IPS-20b (cell line): ENCODE data around the gene KDM2A.
A peak's percentile ranks its signal among the peaks of the same experiment; 100 is the strongest.

Experiments
- H3K27ac ChIP-seq: one replicate; pipeline ENCODE4 v1.5.1; 2013; ENCODE audit warnings: low read length
- H3K27me3 ChIP-seq: 2 replicates; pipeline ENCODE4 v1.6.1; 2013; ENCODE audit warnings: mild to moderate bottlenecking, low read length, inconsistent platforms; ENCODE audit not compliant: insufficient read depth
- H3K36me3 ChIP-seq: 2 replicates; pipeline ENCODE4 v1.6.1; 2013; ENCODE audit warnings: low read depth, mild to moderate bottlenecking, inconsistent platforms, low read length, moderate library complexity; ENCODE audit not compliant: insufficient read depth
- H3K4me1 ChIP-seq: 2 replicates; pipeline ENCODE4 v1.6.1; 2013; ENCODE audit warnings: mild to moderate bottlenecking, control low read depth, inconsistent platforms, low read length, moderate library complexity; ENCODE audit not compliant: insufficient read depth
- H3K4me3 ChIP-seq: 2 replicates; pipeline ENCODE4 v1.5.1; 2013; ENCODE audit warnings: mild to moderate bottlenecking, low read length, inconsistent platforms
- H3K9ac ChIP-seq: 2 replicates; pipeline ENCODE4 v1.6.1; 2013; ENCODE audit warnings: low read depth, mild to moderate bottlenecking, inconsistent platforms, low read length, moderate library complexity
- H3K9me3 ChIP-seq: 2 replicates; pipeline ENCODE4 v1.6.1; 2013; ENCODE audit warnings: mild to moderate bottlenecking, low read depth, low read length, inconsistent platforms; ENCODE audit not compliant: insufficient read depth

Gene KDM2A

GRCh38 chr11:67265633-67266448 is 146.8 kb downstream of the KDM2A start:
- Histone ChIP-seq H3K27ac (no peak overlapping the region), H3K27me3 (peaks cover 26% of the 10 kb centered on the region), H3K9me3 (no peaks in the 10 kb centered on the region), H3K9ac (no peak overlapping the region), H3K4me3 (peak overlapping the region; percentile 19; the same call in 1 of the 2 replicates), H3K4me1 (peaks cover 14% of the 10 kb centered on the region), H3K36me3 (peaks cover 15% of the 10 kb centered on the region; the same call in 1 of the 2 replicates)

DNA sequence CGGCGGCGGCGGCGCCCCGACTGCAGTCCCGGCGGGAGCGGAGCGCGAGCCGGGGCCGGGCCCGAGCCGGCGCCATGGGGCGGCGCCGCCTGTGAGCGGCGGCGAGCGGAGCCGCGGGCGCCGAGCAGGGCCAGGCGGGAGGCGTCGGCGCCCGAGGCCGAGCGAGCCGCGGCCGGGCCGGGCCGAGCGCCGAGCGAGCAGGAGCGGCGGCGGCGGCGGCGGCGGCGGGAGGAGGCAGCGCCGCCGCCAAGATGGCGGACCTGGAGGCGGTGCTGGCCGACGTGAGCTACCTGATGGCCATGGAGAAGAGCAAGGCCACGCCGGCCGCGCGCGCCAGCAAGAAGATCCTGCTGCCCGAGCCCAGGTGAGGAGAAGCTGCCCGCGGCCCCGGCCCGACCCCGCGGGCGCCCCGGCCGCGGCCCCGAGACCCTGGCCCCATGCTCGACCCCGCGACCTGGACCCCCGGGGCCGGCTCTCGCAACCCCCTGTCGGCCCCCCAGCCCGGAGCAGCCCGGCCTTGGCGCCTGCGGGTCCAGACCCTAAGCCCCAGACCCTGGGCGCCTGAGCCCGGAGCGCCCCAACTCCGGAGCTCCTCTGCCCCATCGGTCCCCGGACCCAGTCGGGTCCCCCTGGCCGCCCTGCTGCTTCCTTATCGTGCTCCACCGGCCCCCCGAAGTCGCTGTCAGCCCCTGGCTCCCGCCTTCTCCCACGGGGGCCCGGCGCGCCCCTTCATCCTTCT is 147.6 kb downstream of the KDM2A start, which contains the start of gene GRK2:
TSS of gene GRK2 (plus strand) at position 25 of the 739 bp plus-strand sequence. CDS start at position 252, 227 bp downstream.
- Histone ChIP-seq H3K9me3 (no peaks in the 10 kb centered on the region), H3K36me3 (peaks cover 19% of the 10 kb centered on the region; the same call in 1 of the 2 replicates), H3K9ac (peak within 1 kb of the TSS; percentile 76; the same call in 1 of the 2 replicates), H3K27ac (no peak within 1 kb of the TSS), H3K4me1 (peaks cover 22% of the 10 kb centered on the region), H3K27me3 (peaks cover 26% of the 10 kb centered on the region), H3K4me3 (peak within 1 kb of the TSS; percentile 74)

DNA sequence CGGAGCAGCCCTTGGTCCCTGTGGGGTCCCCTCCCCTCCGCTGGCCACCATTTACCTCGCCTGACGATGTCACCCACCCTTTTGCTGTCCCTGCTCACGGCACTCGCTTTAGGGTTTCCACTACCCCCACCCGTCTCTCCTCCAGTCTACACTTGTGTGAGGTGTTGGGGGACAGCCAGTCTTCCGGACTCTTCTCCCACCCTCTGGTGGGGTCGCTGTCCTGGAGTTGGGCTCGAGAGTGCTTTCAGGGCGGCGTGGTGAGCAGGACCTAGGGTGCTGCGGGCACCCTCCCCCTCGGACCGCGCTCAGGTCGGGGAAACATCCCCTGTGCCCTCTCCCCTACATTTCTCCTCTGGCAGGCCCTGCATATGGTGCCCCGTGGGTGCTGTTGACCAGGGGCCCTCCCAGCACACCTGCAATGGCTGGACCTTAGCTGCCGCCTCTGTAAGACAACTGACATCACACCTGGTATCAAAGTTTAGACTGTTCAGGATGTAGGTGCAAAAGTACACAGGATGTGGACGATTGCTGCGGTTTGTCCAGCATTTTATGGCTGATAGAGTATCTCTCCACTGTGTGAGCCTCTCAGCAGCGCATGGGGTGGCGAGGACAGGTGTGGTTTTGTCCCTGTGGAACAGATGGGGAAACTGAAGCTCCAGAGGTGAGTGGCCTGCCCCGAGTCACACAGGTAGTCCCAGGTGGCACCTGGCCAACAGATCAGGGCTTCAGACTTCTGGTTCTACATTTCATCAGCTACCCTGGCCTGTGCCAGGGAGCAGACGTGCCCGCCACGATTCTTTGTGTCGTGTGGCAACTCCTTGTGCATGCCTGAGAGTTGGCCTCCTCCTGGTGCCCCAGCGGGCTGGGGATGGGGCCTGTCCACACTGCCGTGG is 148.4 kb downstream of the KDM2A start:
- peaks cover 22% of the 10 kb centered on the region for H3K36me3 ChIP-seq
- no peak overlapping the region for H3K27ac ChIP-seq
- peak overlapping the region; percentile 76; the same call in 1 of the 2 replicates for H3K9ac ChIP-seq
- H3K4me1 ChIP-seq, result peaks cover 25% of the 10 kb centered on the region
- H3K9me3 ChIP-seq, result no peaks in the 10 kb centered on the region
- H3K27me3 ChIP-seq, result peaks cover 18% of the 10 kb centered on the region
- peak overlapping the region; percentile 74 for H3K4me3 ChIP-seq

GRCh38 chr11:67268081-67268961 is 149.3 kb downstream of the KDM2A start:
- peaks cover 23% of the 10 kb centered on the region for H3K36me3 ChIP-seq
- H3K4me3 ChIP-seq, result no peak overlapping the region
- H3K9me3 ChIP-seq, result no peaks in the 10 kb centered on the region
- H3K27me3 ChIP-seq, result peaks cover 16% of the 10 kb centered on the region
- H3K9ac ChIP-seq, result no peak overlapping the region
- H3K27ac ChIP-seq, result no peak overlapping the region
- peaks cover 23% of the 10 kb centered on the region for H3K4me1 ChIP-seq

GRCh38 chr11:67268962-67269268 is 149.9 kb downstream of the KDM2A start:
- Histone ChIP-seq H3K9me3 (no peaks in the 10 kb centered on the region), H3K4me3 (no peak overlapping the region), H3K27me3 (peaks cover 16% of the 10 kb centered on the region), H3K36me3 (peaks cover 23% of the 10 kb centered on the region), H3K4me1 (peaks cover 23% of the 10 kb centered on the region), H3K9ac (no peak overlapping the region), H3K27ac (no peak overlapping the region)

GRCh38 chr11:67269401-67270255 is 150.6 kb downstream of the KDM2A start:
- Histone ChIP-seq H3K36me3 (peaks cover 25% of the 10 kb centered on the region), H3K9ac (peak overlapping the region; percentile 71; the same call in 1 of the 2 replicates), H3K4me3 (peak overlapping the region; percentile 4; the same call in 1 of the 2 replicates), H3K27me3 (peaks cover 14% of the 10 kb centered on the region), H3K9me3 (no peaks in the 10 kb centered on the region), H3K27ac (peak overlapping the region; percentile 10), H3K4me1 (peaks cover 23% of the 10 kb centered on the region)

- Histone ChIP-seq H3K27me3 (peaks cover 5% of the 10 kb centered on the region), H3K27ac (peak overlapping the region; percentile 10), H3K4me1 (peaks cover 23% of the 10 kb centered on the region), H3K9ac (peak overlapping the region; percentile 71; the same call in 1 of the 2 replicates), H3K36me3 (peaks cover 30% of the 10 kb centered on the region), H3K9me3 (no peaks in the 10 kb centered on the region), H3K4me3 (peak overlapping the region; percentile 4; the same call in 1 of the 2 replicates)
Observed at GRCh38 chr11:67270256-67271204, 151.5 kb downstream of the KDM2A start.

GRCh38 chr11:67271205-67271540 is 152.1 kb downstream of the KDM2A start:
- Histone ChIP-seq H3K4me3 (no peak overlapping the region), H3K36me3 (peaks cover 30% of the 10 kb centered on the region), H3K4me1 (peaks cover 23% of the 10 kb centered on the region), H3K27me3 (no peaks in the 10 kb centered on the region), H3K27ac (peak overlapping the region; percentile 10), H3K9ac (peak overlapping the region; percentile 71; the same call in 1 of the 2 replicates), H3K9me3 (no peaks in the 10 kb centered on the region)

DNA sequence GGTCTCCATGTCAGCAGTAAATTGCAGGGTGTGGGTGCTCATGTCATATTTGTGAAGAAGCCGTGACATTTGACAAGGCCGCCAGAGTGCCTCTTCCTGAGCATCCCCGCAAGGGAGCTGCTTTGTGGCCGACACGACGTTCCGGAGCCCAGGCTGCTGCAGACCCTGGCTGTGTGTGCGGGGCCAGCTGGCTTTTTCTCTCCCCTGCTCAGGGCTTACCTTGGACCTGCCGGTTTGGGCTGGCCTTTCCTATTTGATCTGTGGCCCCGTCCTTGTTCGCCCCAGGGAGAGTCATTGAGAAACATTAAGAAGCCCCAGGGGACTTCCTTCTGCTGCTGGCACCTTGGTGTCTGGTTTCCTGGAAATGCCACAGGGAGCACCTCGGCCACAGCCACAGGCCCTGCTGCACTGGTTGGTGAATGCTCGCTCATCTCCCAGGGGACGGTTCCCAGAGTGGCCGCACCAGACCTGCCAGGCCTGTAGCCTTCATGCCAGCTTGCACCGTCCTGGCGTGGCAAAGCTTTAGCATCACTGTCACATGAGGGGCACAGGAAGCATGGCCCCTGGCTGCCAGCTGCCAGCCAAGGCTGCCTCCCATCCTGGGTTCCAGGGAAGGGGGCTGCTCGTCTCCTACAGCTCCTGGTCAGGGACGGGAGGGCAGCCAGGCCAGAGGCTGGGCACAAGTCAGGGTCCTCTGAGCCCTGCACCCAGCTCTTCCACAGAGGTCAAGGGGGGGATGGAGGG is 152.7 kb downstream of the KDM2A start:
- Histone ChIP-seq H3K4me1 (peaks cover 23% of the 10 kb centered on the region), H3K4me3 (no peak overlapping the region), H3K36me3 (peaks cover 30% of the 10 kb centered on the region), H3K9me3 (no peaks in the 10 kb centered on the region), H3K27me3 (no peaks in the 10 kb centered on the region), H3K27ac (no peak overlapping the region), H3K9ac (peak overlapping the region; percentile 71; the same call in 1 of the 2 replicates)
